GM12873 (cell line): ENCODE data around the gene LHX3.

Experiments used
- TF ChIP-seq, protein P1 (sequence below): IDR thresholded peaks from 2 replicates; pipeline ENCODE4 v1.5.1; 2012; ENCODE audit warnings: low read depth, mild to moderate bottlenecking, moderate library complexity, low read length, control low read depth; ENCODE audit not compliant: insufficient read depth; ENCODE audit errors: missing control alignments

The LHX3 gene

DNA sequence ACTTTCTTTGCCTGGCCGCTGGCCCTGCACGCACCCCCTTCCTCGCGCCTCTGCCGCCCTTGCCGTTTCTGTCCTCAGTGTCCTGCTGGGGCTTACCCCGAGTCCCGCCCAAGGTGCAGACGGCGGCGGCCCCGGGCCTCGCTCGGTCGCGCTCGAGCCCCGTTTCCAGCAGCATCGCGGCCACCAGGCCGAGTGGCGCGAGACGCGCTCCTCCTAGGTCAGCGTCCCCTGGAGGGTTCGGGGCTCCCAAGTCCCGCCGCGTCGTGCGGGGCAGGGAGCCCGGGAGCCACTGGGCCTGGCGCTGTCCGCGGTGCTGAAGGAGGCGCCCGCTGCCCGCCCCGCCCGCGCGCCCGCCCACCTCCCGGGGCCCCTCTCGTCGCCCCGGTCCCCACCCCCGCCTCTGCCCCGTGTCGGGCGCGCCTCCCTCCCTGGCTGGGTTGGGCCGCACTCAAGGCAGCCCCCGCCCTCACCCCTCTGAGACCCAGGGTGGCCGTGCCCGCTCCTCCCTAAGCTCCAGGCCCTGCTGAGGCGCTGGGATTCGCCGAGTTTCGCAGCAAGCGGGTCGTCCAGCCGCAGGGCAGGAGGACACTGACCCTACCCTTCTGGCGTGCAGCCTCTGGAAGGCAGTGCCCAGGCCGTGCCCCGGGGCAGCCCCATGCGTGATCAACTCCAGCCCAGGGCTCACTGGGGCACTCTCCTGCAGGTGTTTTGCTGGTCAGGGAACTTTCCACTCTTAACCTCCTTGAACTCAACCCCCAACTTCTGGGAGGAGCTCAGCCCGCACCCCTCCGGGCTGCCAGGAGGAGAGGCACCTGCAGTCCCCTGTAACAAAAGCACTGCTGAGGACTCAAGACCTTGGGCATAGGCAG, at the start of gene LHX3:
Gene LHX3, minus strand, starts transcription at position 291 of the 869 bp plus-strand sequence. Its CDS starts 116 bp downstream, at position 175.
- TF ChIP-seq, protein P1, sequence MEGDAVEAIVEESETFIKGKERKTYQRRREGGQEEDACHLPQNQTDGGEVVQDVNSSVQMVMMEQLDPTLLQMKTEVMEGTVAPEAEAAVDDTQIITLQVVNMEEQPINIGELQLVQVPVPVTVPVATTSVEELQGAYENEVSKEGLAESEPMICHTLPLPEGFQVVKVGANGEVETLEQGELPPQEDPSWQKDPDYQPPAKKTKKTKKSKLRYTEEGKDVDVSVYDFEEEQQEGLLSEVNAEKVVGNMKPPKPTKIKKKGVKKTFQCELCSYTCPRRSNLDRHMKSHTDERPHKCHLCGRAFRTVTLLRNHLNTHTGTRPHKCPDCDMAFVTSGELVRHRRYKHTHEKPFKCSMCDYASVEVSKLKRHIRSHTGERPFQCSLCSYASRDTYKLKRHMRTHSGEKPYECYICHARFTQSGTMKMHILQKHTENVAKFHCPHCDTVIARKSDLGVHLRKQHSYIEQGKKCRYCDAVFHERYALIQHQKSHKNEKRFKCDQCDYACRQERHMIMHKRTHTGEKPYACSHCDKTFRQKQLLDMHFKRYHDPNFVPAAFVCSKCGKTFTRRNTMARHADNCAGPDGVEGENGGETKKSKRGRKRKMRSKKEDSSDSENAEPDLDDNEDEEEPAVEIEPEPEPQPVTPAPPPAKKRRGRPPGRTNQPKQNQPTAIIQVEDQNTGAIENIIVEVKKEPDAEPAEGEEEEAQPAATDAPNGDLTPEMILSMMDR, result no peak

DNA sequence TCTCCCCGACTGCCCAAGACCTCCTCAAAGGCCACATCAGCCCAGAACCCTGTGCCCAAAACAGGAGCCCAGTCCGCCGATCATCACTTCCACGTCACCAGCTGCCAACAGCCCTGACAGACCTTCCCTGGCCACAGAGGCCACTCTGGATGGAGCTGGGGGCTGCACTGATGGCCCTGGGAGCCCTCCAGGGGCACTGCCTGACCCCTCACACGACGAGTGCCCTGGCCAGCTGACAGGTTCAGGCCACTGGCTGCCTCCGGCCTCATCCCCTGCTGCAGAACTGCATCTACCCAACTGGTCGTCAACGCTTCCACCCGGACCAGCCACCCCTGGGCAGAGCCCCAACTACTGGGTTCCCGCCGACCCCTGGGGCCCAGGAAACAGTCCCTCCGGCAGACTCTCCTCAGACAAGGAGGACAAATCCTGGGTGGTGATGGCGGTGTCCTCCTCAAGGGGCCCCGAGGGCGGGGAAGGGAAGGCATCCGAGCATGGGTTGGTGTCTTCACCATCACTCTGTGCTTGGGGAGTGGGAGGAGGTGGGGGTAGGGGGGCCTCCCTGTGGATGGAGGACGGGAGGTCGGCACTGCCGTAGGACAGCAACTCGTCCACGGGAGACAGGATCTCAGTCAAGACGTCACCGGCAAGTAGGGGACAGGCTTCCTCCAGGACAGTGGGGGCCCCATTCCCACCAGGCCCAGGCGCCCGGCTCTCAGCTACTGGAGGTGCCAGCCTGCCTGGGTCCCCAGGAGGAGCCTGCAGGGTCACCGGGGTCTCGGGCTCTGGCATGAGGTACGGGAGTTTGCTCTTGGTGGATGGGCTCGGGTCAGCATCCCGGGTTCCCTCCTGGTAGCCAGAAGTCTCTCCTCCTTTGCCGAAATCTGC, 48.6 kb upstream of the LHX3 start:
- TF ChIP-seq, protein P1, result no peak

DNA sequence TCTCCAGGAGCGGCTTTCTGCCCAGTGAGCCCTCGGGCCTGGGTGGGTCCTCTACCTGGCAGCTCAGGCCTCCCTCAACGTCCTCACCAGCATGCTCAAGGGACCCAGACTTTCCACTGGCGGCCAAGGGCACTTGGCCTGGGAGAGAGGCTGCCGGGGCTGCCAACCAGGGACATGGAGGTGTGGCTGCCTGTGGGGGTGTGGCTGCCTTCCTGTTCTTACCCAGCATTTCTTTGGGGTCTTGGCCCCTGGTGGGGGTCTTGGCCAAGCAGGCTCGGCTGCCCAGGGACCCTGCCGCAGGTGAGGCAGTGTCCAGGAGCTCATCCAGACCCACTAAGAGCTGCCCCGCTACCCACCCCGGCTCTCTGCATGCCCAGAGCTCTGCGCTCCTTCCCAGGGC, 47.9 kb upstream of the LHX3 start:
- TF ChIP-seq, protein P1, result no peak

DNA sequence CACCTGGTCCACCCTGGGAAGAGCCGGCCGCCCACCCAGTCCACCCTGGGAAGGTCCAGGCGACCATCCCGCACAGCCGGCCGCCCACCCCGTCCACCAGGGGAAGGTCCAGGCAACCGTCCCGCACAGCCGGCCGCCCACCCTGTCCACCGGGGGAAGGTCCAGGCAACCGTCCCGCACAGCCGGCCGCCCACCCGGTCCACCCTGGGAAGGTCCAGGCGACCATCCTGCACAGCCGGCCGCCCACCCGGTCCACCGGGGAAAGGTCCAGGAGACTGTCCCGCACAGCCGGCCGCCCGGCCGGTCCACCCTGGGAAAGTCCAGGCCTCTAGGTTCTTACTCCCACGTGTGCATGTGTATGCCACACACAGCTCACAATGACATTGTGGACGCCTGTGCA, 47.4 kb upstream of the LHX3 start:
- TF ChIP-seq, protein P1, result no peak

DNA sequence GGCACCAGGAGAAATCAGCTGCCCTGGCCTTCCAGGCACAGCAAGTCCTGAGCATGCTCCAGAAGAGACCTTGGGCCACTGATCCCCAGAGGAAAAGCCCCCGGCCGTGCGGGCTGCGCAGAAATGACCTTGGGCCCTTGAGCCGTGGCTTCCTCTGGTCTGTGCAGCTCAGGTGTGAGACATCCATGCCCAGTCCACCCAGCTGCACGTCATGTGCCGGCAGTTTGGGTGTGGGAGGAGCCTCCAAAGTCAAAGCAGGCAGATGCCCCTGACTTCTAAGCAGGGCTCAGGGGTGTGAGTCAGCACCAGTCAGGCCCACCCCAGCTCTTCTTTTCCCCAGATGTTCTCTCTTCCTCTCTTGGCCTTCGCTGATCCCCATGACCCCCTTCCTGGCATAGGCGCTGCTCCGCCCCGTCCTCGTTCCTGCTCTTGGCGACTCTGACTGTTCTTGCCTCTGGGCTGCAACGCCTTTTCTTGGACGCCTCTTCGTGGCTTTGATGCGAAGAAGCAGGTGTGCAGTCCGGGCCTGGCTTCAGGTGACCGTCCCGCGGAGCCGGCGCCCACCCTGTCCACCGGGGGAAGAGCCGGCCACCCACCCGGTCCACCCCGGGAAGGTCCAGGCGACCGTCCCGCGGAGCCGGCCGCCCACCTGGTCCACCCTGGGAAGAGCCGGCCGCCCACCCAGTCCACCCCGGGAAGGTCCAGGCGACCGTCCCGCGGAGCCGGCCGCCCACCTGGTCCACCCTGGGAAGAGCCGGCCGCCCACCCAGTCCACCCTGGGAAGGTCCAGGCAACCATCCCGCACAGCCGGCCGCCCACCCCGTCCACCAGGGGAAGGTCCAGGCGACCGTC, 46.6 kb upstream of the LHX3 start:
- TF ChIP-seq, protein P1, result no peak

DNA sequence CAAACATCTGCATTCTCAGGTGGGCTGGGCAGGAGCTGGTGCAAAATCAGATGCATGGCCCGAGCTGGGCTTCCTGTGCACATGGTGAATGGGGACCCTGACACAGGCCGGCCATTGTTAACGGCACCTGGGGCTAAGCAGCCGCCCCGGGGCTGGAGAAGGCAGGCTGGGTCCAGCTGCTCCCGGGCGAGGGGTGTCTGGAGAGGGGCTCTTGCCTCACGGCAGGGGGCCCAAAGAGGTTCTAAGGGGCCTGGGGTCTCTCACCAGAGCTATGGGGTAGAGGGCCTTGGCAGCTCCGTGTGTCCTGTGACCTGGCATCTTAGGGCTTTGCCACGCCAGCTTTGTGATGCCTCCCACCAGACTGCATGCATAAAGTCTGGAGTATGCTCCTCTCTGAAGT, 45.7 kb upstream of the LHX3 start:
- TF ChIP-seq, protein P1, result no peak
